AG04450 (cell line): ENCODE measurements around the gene MIPOL1. TPM values are rescaled to one million over a fixed set of nuclear protein-coding genes. Genes with fewer than 3 reads are reported as not detected.

Experiments
- CTCF ChIA-PET: fragments of 300-600, 350-600 bp; formaldehyde crosslinking; extraction: SDS; loops from one replicate; lab custom pipeline; 2022; ENCODE audit warnings: antibody characterized with exemption, inconsistent platforms; lab: Charles Lee
- POLR2A ChIA-PET: fragments of 350-600 bp; formaldehyde crosslinking; extraction: SDS; loops from one replicate; lab custom pipeline; 2021; ENCODE audit warnings: antibody characterized with exemption, inconsistent platforms; lab: Yijun Ruan, JAX
- DNase-seq: peaks from one replicate; pipeline ENCODE4 v3.0.0-alpha.2; 2011; ENCODE audit warnings: low read depth, low spot score
- H3K27ac ChIP-seq: one replicate; pipeline ENCODE4 v1.5.1; 2012; ENCODE audit warnings: low read depth, low read length, control low read depth
- H3K27me3 ChIP-seq: one replicate; pipeline ENCODE4 v1.6.0; 2012; ENCODE audit warnings: low read length; ENCODE audit not compliant: control insufficient read depth, insufficient read depth
- H3K4me3 ChIP-seq: 2 replicates; pipeline ENCODE4 v1.5.1; 2011; ENCODE audit warnings: mild to moderate bottlenecking, low read depth, low read length, control low read depth
- H3K9me3 ChIP-seq: 2 replicates; pipeline ENCODE4 v1.5.1; 2012; ENCODE audit warnings: low read length; ENCODE audit not compliant: control insufficient read depth, insufficient read depth
- polyA plus RNA-seq: library from polyadenylated mRNA; depleted of rRNA; stranded (reverse); fragments of >200 nt; gene quantifications from 2 replicates; pipeline ENCODE4 v1.2.3, GENCODE V29; 2011
- TF ChIP-seq, protein P1 (sequence below): IDR thresholded peaks from 2 replicates; pipeline ENCODE4 v1.5.1; 2011; ENCODE audit warnings: low read depth, low read length, control low read depth, inconsistent platforms

Gene MIPOL1
- polyA plus RNA-seq, 1 experiment = 7.0 TPM

DNA sequence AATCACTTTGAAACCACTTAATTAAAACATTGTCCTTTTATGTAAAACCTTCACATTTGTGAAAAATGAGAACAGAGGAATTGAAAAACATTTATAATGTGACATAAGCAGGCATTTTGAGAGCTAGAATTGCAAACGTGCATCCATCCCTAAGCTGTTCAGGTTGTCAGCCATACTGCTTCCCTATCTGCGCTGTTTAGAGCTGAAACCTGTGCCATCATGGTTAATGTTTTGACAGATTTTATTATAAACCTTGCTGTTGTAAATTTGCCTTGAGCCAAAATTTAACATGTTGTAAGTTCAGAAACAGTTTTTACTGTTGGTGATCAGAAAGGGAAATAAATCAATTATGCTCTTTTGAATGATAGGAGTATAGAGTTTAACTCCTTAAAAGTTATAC is 365.5 kb downstream of the MIPOL1 start:
- Histone ChIP-seq H3K27ac (no peak overlapping the region), H3K4me3 (no peak overlapping the region), H3K9me3 (no peaks in the 10 kb centered on the region), H3K27me3 (no peaks in the 10 kb centered on the region)
- TF ChIP-seq, protein P1, sequence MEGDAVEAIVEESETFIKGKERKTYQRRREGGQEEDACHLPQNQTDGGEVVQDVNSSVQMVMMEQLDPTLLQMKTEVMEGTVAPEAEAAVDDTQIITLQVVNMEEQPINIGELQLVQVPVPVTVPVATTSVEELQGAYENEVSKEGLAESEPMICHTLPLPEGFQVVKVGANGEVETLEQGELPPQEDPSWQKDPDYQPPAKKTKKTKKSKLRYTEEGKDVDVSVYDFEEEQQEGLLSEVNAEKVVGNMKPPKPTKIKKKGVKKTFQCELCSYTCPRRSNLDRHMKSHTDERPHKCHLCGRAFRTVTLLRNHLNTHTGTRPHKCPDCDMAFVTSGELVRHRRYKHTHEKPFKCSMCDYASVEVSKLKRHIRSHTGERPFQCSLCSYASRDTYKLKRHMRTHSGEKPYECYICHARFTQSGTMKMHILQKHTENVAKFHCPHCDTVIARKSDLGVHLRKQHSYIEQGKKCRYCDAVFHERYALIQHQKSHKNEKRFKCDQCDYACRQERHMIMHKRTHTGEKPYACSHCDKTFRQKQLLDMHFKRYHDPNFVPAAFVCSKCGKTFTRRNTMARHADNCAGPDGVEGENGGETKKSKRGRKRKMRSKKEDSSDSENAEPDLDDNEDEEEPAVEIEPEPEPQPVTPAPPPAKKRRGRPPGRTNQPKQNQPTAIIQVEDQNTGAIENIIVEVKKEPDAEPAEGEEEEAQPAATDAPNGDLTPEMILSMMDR = no peak
- CTCF ChIA-PET = interaction anchor here (3.6 kb wide), 1 partner anchor 317 kb away, joined by 16 read pairs; no protein-coding TSS in a partner anchor
- POLR2A ChIA-PET = no interaction called here
- DNase-seq = no peak

DNA sequence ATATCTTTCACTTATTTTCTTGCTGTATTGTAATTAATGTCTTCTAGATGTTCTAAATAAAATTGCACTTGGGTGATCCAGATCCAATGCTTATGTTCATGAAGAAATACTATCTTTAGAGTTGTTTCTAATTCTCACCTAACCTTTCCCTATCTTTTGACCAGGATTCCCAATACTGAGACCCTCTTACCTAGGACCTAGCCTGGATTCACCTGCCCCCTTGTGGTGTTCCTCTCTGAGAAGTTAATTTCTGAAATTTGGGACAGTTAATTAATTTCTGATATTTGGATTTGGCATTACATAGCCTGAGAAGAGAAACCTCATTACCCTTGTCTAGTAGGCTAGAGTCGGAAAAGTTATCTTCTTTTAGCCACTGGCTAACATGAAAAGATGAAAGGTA is 367.8 kb downstream of the MIPOL1 start:
- Histone ChIP-seq H3K27me3 (no peaks in the 10 kb centered on the region), H3K9me3 (no peaks in the 10 kb centered on the region), H3K27ac (no peak overlapping the region), H3K4me3 (no peak overlapping the region)
- TF ChIP-seq, protein P1 = peak; percentile 37
- POLR2A ChIA-PET = no interaction called here
- CTCF ChIA-PET = interaction anchor here (1.5 kb wide), 1 partner anchor 28 kb away, joined by 3 read pairs; no protein-coding TSS in a partner anchor
- no peak for DNase-seq

DNA sequence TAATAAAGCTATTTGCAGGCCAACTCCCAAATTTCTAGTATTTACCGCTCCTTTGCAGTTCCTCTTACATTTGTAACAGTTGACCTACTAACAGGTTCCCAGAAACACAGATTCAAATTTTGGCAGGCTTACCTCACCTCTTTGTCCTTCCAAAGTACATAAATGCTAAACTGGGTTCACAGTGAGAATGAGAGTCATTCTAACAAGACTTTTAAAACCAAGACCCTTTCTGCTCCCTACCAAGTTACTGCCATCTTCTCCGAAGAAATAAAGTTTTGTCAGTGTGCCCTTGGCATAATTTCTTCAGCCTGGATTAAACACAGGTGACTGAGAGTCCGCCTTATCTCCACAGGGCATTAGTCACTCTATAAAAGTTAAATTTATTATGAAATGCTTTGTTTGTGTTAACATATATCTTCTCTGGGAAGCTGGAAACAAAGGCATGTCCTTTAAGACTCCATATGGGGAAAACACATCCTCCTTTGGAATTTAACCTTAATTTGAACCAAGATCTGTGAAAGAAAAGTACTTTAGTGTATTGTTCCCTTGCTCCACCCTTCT is 369.2 kb downstream of the MIPOL1 start:
- Histone ChIP-seq H3K9me3 (no peaks in the 10 kb centered on the region), H3K27ac (no peak overlapping the region), H3K4me3 (no peak overlapping the region), H3K27me3 (no peaks in the 10 kb centered on the region)
- POLR2A ChIA-PET = no interaction called here
- no peak for DNase-seq
- TF ChIP-seq, protein P1 = no peak
- CTCF ChIA-PET = no interaction called here

DNA sequence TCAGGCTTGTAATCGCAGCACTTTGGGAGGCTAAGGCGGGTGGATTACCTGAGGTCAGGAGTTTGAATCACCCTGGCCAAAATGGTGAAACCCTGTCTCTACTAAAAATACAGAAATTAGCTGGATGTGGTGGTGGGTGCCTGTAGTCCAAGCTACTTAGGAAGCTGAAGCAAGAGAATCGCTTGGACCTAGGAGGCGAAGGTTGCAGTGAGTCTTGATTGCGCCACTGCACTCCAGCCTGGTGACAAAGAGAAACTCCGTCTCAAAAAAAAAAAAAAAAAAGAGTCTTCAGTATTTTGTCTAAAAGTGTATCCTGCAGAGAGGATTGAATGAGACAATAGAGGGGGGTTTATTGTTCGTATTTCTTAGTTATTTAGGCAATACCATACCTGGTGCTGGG is 372.0 kb downstream of the MIPOL1 start:
- no peak overlapping the region for H3K4me3 ChIP-seq
- no peaks in the 10 kb centered on the region for H3K9me3 ChIP-seq
- TF ChIP-seq, protein P1 = no peak
- ChIA-PET POLR2A (no interaction called here), CTCF (interaction anchor here (0.6 kb wide), 1 partner anchor 139 kb away, joined by 3 read pairs; no protein-coding TSS in a partner anchor)
- DNase-seq = no peak
- H3K27me3 ChIP-seq = no peaks in the 10 kb centered on the region
- no peak overlapping the region for H3K27ac ChIP-seq

DNA sequence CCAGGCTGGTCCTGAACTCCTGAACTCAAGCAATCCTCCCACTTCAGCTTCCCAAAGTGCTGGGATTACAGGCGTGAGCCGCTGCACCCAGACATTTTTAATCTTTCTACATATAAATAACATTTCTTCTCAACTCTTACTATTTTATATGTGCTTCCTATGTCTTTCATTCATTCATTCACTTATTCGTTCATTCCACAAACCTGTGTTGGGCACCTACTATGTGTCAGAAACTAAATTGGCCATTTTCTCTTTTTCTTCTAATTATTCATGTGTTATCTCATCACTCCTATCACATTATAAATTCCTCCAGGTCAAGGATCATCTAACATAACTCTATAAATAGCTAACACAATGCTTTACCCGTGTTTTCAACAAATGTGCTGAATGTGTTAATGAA is 373.7 kb downstream of the MIPOL1 start:
- DNase-seq = no peak
- Histone ChIP-seq H3K4me3 (no peak overlapping the region), H3K27ac (no peak overlapping the region), H3K27me3 (peaks cover 2% of the 10 kb centered on the region), H3K9me3 (no peaks in the 10 kb centered on the region)
- POLR2A ChIA-PET = no interaction called here
- CTCF ChIA-PET = interaction anchor here (1.3 kb wide), 1 partner anchor 341 kb away, joined by 3 read pairs; no protein-coding TSS in a partner anchor
- TF ChIP-seq, protein P1 = no peak
